CD4-positive, CD25-positive, alpha-beta regulatory T cell (primary cell): ENCODE results near the gene ZFYVE16. TPM values are rescaled to one million over a fixed set of nuclear protein-coding genes. Genes with fewer than 3 reads are reported as not detected.

ENCODE experiments used
- ATAC-seq, 2 donors: fragments of 150-1000 bp; cut with Tn5 transposase; one replicate each; pipeline ENCODE4 v1.10.0; 2021; ENCODE audit warnings: low read depth in 2 of 2, moderate number of reproducible peaks in 2 of 2, moderate library complexity in 1 of 2
- DNase-seq, 3 donors: peaks; one replicate each; pipeline versions ENCODE4 v3.0.0 to v3.0.0-alpha.2; 2012 to 2022; ENCODE audit warnings: mixed read lengths in 1 of 3
- H3K27ac ChIP-seq: one replicate; pipeline ENCODE4 v1.7.0; 2013; ENCODE audit warnings: mild to moderate bottlenecking, low read length; ENCODE audit not compliant: insufficient read depth, poor library complexity, severe bottlenecking
- H3K27me3 ChIP-seq: one replicate; pipeline ENCODE4 v1.7.0; 2013; ENCODE audit warnings: low read length; ENCODE audit not compliant: control insufficient read depth, insufficient read depth
- H3K36me3 ChIP-seq: one replicate; pipeline ENCODE4 v1.7.0; 2013; ENCODE audit warnings: mild to moderate bottlenecking, low read length, moderate library complexity; ENCODE audit not compliant: control insufficient read depth, insufficient read depth
- H3K4me1 ChIP-seq: 2 replicates; pipeline ENCODE4 v1.7.0; 2013; ENCODE audit warnings: mild to moderate bottlenecking, low read length; ENCODE audit not compliant: insufficient read depth, control insufficient read depth, poor library complexity, severe bottlenecking
- H3K4me3 ChIP-seq: one replicate; pipeline ENCODE4 v1.7.0; 2013; ENCODE audit warnings: low read depth, mild to moderate bottlenecking, low read length, moderate library complexity
- H3K9me3 ChIP-seq, 2 experiments: 1 replicate in 1 of 2; 2 replicates in 1 of 2; pipeline ENCODE4 v1.7.0; 2013; ENCODE audit warnings: low read length in 2 of 2, mild to moderate bottlenecking in 1 of 2, moderate library complexity in 1 of 2; ENCODE audit not compliant: control insufficient read depth in 2 of 2
- H3K27ac Mint-ChIP-seq, 3 donors: one replicate each; pipeline ENCODE4 v1.8.0; 2020 to 2022; ENCODE audit warnings: mild to moderate bottlenecking in 3 of 3, mixed read lengths in 3 of 3, moderate library complexity in 2 of 3
- H3K27me3 Mint-ChIP-seq: one replicate; pipeline ENCODE4 v1.8.0; 2022; ENCODE audit warnings: mild to moderate bottlenecking, mixed read lengths
- H3K36me3 Mint-ChIP-seq: one replicate; pipeline ENCODE4 v1.8.0; 2020; ENCODE audit warnings: mixed read lengths
- H3K4me1 Mint-ChIP-seq, 4 donors: one replicate each; pipeline ENCODE4 v1.8.0; 2020 to 2022; ENCODE audit warnings: mixed read lengths in 4 of 4, mild to moderate bottlenecking in 1 of 4
- H3K4me3 Mint-ChIP-seq, 4 donors: one replicate each; pipeline ENCODE4 v1.8.0; 2020 to 2022; ENCODE audit warnings: mild to moderate bottlenecking in 4 of 4, mixed read lengths in 4 of 4, moderate library complexity in 3 of 4
- H3K9me3 Mint-ChIP-seq, 7 donors: one replicate each; pipeline ENCODE4 v1.8.0; 2020 to 2022; ENCODE audit warnings: mixed read lengths in 7 of 7, mild to moderate bottlenecking in 3 of 7, moderate library complexity in 2 of 7
- polyA plus RNA-seq, 4 donors: library from polyadenylated mRNA; unstranded; fragments of 300-500 nt; fragmentation: Illumina TruSeq; gene quantifications; one replicate each; pipeline ENCODE4 v1.2.3, GENCODE V29; 2021
- total RNA-seq: library from RNA; stranded (reverse); gene quantifications from one replicate; pipeline ENCODE4 v1.2.3, GENCODE V29; 2022

ZFYVE16 gene
- total RNA-seq (15.5 TPM), polyA plus RNA-seq (1 to 10 TPM; 2.3 to 4.1 (median 3.4) TPM)

DNA sequence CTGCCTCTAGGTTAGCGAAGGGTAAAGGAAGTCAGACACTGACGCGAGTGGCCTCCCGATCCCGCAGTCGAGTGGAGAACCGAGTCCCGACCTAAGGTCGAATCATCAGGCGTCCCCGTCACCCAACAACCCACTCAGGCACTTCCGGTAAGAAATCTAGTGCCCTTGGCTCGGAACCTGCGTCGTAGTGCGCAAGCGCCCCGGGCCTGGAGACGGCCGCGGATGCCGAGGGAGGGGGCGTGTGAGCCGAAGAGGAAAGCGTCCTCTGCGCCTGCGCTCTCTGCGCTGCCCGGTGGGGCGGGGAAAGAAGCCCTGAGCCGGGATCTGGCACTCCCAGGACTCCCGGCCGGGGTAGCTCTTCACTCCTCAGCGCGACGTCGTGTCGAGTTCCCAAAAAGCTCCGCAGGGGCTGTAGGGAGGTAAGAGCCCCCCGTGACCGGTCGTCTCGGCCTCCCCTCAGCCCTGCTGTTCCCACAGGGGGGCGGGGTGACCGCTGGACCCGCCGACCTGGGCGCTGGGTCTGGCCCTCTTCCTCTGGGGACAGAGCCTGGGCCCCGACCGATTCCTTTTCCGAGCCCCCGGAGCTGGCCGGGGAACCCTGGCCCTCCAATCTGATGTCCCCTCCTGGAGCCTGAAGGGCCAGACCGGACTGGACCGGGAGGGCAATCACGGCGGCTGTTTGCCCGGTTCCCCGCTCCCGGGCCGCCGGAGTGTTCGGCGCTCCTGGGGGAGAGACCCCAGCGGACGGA is at the start of gene ZFYVE16:
ZFYVE16 (plus strand) TSS at position 330 of the 749 bp plus-strand sequence. CDS start 26,084 bp downstream, outside the sequence.
- Histone ChIP-seq H3K4me1 (peaks cover 17% of the 10 kb centered on the region), H3K4me3 (peak within 1 kb of the TSS; percentile 78), H3K27me3 (no peaks in the 10 kb centered on the region), H3K27ac (peak within 1 kb of the TSS; percentile 91), H3K36me3 (no peaks in the 10 kb centered on the region), H3K9me3 (no peaks in the 10 kb centered on the region)
- ATAC-seq (peak; percentile 88 to 91), DNase-seq (peak; percentile 94 to 97 (median 95))
- Mint-ChIP-seq H3K9me3 (peaks cover 0 to 2% (median 0%) of the 10 kb centered on the region in 7 donors), H3K27ac (peak within 1 kb of the TSS; percentile 96 to 99 (median 98)), H3K36me3 (no peaks in the 10 kb centered on the region), H3K27me3 (no peaks in the 10 kb centered on the region), H3K4me1 (peaks cover 13 to 29% (median 23%) of the 10 kb centered on the region in 4 donors), H3K4me3 (peak within 1 kb of the TSS; percentile 94 to 99 (median 96))

GRCh38 chr5:80360914-80361444 is 46.9 kb upstream of the ZFYVE16 start:
- no peak overlapping the region for H3K27ac Mint-ChIP-seq
- H3K4me3 ChIP-seq: no peak overlapping the region
- H3K27ac ChIP-seq: no peak overlapping the region
- ATAC-seq (no peak), DNase-seq (no peak)
- peaks cover 0 to 2% (median 0%) of the 10 kb centered on the region in 7 donors for H3K9me3 Mint-ChIP-seq
- H3K9me3 ChIP-seq: no peaks in the 10 kb centered on the region
- H3K4me1 ChIP-seq: no peaks in the 10 kb centered on the region
- H3K4me1 Mint-ChIP-seq: no peaks in the 10 kb centered on the region
- H3K27me3 Mint-ChIP-seq: peaks cover 5% of the 10 kb centered on the region
- H3K36me3 Mint-ChIP-seq: no peaks in the 10 kb centered on the region
- no peaks in the 10 kb centered on the region for H3K36me3 ChIP-seq
- no peaks in the 10 kb centered on the region for H3K27me3 ChIP-seq
- H3K4me3 Mint-ChIP-seq: no peak overlapping the region

DNA sequence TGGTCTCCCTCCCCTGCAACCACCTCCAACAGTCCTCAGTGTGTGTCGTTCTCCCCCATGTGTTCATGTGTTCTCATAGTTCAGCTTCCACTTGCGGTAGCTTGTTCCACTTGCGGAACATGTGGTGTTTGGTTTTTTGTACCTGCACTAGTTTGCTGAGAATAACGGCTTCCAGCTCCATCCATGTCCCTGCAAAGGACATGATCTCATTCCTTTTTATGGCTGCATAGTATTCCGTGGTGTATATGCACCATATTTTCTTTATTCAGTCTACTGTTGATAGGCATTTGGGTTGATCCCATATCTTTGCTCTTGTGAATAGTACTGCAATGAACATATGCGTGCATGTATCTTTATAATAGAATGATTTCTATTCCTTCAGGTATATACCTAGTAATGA is 43.0 kb upstream of the ZFYVE16 start:
- Histone ChIP-seq H3K4me1 (no peaks in the 10 kb centered on the region), H3K9me3 (no peaks in the 10 kb centered on the region), H3K4me3 (no peak overlapping the region), H3K36me3 (no peaks in the 10 kb centered on the region), H3K27me3 (no peaks in the 10 kb centered on the region), H3K27ac (no peak overlapping the region)
- H3K4me1 Mint-ChIP-seq: no peaks in the 10 kb centered on the region
- peaks cover 10% of the 10 kb centered on the region for H3K27me3 Mint-ChIP-seq
- H3K27ac Mint-ChIP-seq: no peak overlapping the region
- no peak overlapping the region for H3K4me3 Mint-ChIP-seq
- H3K9me3 Mint-ChIP-seq: peaks cover 0 to 2% (median 0%) of the 10 kb centered on the region in 7 donors
- ATAC-seq (no peak), DNase-seq (no peak)
- no peaks in the 10 kb centered on the region for H3K36me3 Mint-ChIP-seq

DNA sequence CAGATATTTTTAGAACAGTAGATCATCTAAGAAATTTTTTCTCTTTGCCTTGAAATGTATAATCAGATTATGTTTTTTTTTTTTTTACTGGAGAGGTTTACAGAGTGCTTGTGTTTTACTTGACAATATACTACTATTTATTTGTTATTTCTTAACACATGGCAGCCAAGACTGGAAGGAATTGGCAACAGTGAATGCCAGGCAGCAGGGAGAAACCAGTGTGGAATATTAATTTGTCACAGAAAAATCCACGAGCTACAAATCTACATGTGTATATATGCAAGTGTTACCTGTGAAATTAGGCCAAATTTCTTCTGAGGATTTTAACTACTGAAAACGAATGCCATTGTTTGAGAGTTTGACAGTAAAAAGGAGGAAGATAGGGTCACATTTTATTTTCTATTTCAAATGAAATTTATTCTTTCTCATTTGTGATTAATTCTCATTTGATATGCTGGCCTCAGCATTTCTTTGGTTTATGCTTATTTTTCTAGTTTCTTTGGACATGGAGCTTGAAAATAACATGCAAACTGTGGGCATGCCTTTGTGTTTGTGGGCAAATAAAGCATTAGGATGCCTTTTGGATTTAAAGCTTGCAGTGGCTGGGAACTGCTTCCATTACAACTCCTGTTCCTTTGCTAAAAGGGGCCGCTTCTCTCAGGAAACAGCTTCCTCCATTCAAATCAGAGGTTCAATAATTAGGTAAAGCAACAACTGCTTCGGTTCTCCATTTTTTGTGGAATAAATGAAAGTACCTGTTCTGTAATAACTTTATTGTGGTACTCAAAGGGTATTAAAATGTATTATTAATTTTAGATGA is 39.0 kb upstream of the ZFYVE16 start:
- ATAC-seq (no peak), DNase-seq (no peak)
- Mint-ChIP-seq H3K4me3 (no peak overlapping the region), H3K36me3 (peaks cover 4% of the 10 kb centered on the region), H3K27ac (no peak overlapping the region), H3K9me3 (peaks cover 0 to 3% (median 0%) of the 10 kb centered on the region in 7 donors), H3K4me1 (no peaks in the 10 kb centered on the region), H3K27me3 (peaks cover 18% of the 10 kb centered on the region)
- no peaks in the 10 kb centered on the region for H3K36me3 ChIP-seq
- H3K27ac ChIP-seq: no peak overlapping the region
- peaks cover 2% of the 10 kb centered on the region for H3K27me3 ChIP-seq
- no peaks in the 10 kb centered on the region for H3K4me1 ChIP-seq
- no peak overlapping the region for H3K4me3 ChIP-seq
- no peaks in the 10 kb centered on the region for H3K9me3 ChIP-seq

DNA sequence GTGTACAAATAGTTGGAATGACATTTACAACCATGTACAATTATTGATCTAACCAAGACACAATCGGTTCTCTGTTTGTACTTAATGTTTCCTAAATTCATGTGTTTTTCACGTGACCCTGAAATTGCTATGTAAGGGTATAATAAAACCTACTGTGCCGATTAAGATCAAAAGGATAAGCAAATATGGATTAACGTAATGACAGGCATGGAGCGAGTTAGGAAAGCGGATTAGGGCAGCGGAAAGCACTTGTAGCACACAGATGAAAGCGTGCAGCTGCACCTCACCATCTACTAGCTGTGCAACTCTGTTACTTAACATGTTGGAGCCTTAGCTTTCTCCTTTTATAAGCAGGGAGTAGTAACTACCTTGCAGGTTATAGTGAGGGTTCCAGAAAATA is 38.3 kb upstream of the ZFYVE16 start:
- peaks cover 0 to 4% (median 0%) of the 10 kb centered on the region in 7 donors for H3K9me3 Mint-ChIP-seq
- H3K27ac ChIP-seq: no peak overlapping the region
- no peaks in the 10 kb centered on the region for H3K36me3 ChIP-seq
- peaks cover 4% of the 10 kb centered on the region for H3K36me3 Mint-ChIP-seq
- H3K27me3 Mint-ChIP-seq: peaks cover 18% of the 10 kb centered on the region
- DNase-seq (no peak), ATAC-seq (no peak)
- no peak overlapping the region for H3K4me3 ChIP-seq
- H3K27me3 ChIP-seq: peaks cover 2% of the 10 kb centered on the region
- no peak overlapping the region for H3K27ac Mint-ChIP-seq
- H3K4me1 Mint-ChIP-seq: no peaks in the 10 kb centered on the region
- no peak overlapping the region for H3K4me3 Mint-ChIP-seq
- H3K9me3 ChIP-seq: no peaks in the 10 kb centered on the region
- no peaks in the 10 kb centered on the region for H3K4me1 ChIP-seq

DNA sequence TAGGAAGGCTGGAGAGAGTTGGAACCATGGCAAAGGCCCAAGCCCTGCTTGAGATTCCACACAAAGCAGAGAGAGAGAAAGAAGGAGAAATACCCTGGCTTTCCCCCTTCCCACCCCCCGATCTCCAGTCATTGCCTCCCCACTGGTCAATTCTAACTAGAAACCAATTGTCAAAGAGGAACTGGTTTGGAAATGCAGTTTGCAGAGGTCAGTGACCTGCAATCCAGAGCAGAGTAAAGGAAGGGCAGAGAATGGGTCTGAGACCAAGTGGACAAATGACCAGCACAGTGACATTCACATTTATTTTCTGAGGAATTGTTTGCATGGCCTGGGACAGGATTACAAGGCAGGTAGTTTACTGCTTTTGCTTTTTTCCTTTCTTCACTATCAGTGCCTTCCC is 37.5 kb upstream of the ZFYVE16 start:
- ATAC-seq (no peak), DNase-seq (no peak)
- H3K27ac ChIP-seq: no peak overlapping the region
- Mint-ChIP-seq H3K4me3 (no peak overlapping the region), H3K27me3 (peaks cover 16% of the 10 kb centered on the region), H3K4me1 (no peaks in the 10 kb centered on the region), H3K27ac (no peak overlapping the region), H3K36me3 (peaks cover 4% of the 10 kb centered on the region), H3K9me3 (peaks cover 0 to 4% (median 0%) of the 10 kb centered on the region in 7 donors)
- H3K4me3 ChIP-seq: no peak overlapping the region
- no peaks in the 10 kb centered on the region for H3K9me3 ChIP-seq
- peaks cover 2% of the 10 kb centered on the region for H3K27me3 ChIP-seq
- no peaks in the 10 kb centered on the region for H3K36me3 ChIP-seq
- H3K4me1 ChIP-seq: no peaks in the 10 kb centered on the region

DNA sequence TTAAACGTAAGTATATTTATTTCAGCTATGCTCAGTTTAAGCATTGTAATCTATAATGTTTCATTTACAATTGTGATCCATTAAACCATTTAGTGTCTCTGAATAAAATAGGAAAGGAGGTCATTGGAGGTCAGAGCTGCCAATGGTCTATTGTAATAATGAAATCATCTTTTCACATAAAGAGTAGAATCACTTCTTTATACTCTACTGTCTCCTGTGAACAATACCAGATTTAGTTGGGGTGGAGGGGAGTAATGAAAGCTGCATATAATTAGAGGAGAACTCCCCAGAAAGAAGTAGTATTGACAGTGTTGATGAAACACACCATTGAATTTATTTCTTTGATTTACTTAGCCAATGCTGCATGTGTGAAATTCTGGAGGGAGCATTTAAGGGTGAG is 35.1 kb upstream of the ZFYVE16 start:
- Histone ChIP-seq H3K27me3 (peaks cover 2% of the 10 kb centered on the region), H3K36me3 (no peaks in the 10 kb centered on the region), H3K9me3 (no peaks in the 10 kb centered on the region), H3K4me3 (no peak overlapping the region), H3K27ac (no peak overlapping the region), H3K4me1 (no peaks in the 10 kb centered on the region)
- H3K9me3 Mint-ChIP-seq: peaks cover 0 to 4% (median 0%) of the 10 kb centered on the region in 7 donors
- H3K4me3 Mint-ChIP-seq: no peak overlapping the region
- H3K36me3 Mint-ChIP-seq: peaks cover 4% of the 10 kb centered on the region
- H3K27ac Mint-ChIP-seq: no peak overlapping the region
- no peaks in the 10 kb centered on the region for H3K4me1 Mint-ChIP-seq
- peaks cover 10% of the 10 kb centered on the region for H3K27me3 Mint-ChIP-seq
- no peak for DNase-seq
- no peak for ATAC-seq
